Measurements from ENCODE around the gene CCDC74B. TPM values are rescaled to one million over a fixed set of nuclear protein-coding genes. Genes with fewer than 3 reads are reported as not detected.
"Not testable (repeated sequence)": the region's sequence is repeated elsewhere in the genome, so short reads cannot be mapped to it uniquely, and the experiment has no call there.

Gene CCDC74B
- total RNA-seq, 4 donors from 2014 or later, result 0.55 to 1.8 (median 1.4) TPM; not detected in 1

- Histone ChIP-seq H3K4me3 (no peak overlapping the region), H3K27ac (no peak overlapping the region), H3K4me1 (no peaks in the 10 kb centered on the region), H3K36me3 (peaks cover 0 to 42% (median 21%) of the 10 kb centered on the region in 4 donors), H3K27me3 (no peaks in the 10 kb centered on the region), H3K9me3 (no peaks in the 10 kb centered on the region)
- TF ChIP-seq POLR2AphosphoS5 (IDR thresholded peaks at IDR 0.05) (no peak), EP300 (IDR thresholded peaks at IDR 0.05; ENCODE audit: low read depth) (no peak), POLR2A (IDR thresholded peaks at IDR 0.05) (no peak)
- TF ChIP-seq, protein P1, sequence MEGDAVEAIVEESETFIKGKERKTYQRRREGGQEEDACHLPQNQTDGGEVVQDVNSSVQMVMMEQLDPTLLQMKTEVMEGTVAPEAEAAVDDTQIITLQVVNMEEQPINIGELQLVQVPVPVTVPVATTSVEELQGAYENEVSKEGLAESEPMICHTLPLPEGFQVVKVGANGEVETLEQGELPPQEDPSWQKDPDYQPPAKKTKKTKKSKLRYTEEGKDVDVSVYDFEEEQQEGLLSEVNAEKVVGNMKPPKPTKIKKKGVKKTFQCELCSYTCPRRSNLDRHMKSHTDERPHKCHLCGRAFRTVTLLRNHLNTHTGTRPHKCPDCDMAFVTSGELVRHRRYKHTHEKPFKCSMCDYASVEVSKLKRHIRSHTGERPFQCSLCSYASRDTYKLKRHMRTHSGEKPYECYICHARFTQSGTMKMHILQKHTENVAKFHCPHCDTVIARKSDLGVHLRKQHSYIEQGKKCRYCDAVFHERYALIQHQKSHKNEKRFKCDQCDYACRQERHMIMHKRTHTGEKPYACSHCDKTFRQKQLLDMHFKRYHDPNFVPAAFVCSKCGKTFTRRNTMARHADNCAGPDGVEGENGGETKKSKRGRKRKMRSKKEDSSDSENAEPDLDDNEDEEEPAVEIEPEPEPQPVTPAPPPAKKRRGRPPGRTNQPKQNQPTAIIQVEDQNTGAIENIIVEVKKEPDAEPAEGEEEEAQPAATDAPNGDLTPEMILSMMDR (IDR thresholded peaks at IDR 0.05), result no peak
- intact Hi-C loops (cut with DNase I; ENCODE audit: low total_unique reads), result no loop called here
- 91% methylated on average over 9 of the region's 9 CpGs; no CpG with 5 or more reads in 1 of the 2 donors for WGBS, 2 donors (ENCODE audit: low coverage in 1 of 2)
- in situ Hi-C loops (cut with MboI; ENCODE audit: low pct_ligation_motif_present in 1 of 4, low pct_unique_long_range_greater_than_20kb in 1 of 4, low sequenced_read_pairs in 3 of 4), result loop anchor here in 2 of 4 donors (25.0 kb wide), 1 partner anchor 174 kb away; the partner anchor contains the start of gene IMP4 (in 2 of the 2)
- DNase-seq, result no peak
Measured at GRCh38 chr2:130162968-130163367, 18.1 kb upstream of the CCDC74B start.

GRCh38 chr2:130162486-130162885 lies 17.6 kb upstream of the CCDC74B start:
- H3K27ac ChIP-seq; H3K4me1 ChIP-seq; intact Hi-C loops (cut with DNase I; ENCODE audit: low total_unique reads); H3K9me3 ChIP-seq; DNase-seq; H3K27me3 ChIP-seq; H3K4me3 ChIP-seq: not testable (repeated sequence)
- peaks cover 0 to 39% (median 19%) of the 10 kb centered on the region in 4 donors for H3K36me3 ChIP-seq
- in situ Hi-C loops (cut with MboI; ENCODE audit: low pct_ligation_motif_present in 1 of 4, low pct_unique_long_range_greater_than_20kb in 1 of 4, low sequenced_read_pairs in 3 of 4), result loop anchor here in 2 of 4 donors (25.0 kb wide), 1 partner anchor 175 kb away; the partner anchor contains the start of gene IMP4 (in 2 of the 2)
- 93% methylated on average over 7 of the region's 7 CpGs; no CpG with 5 or more reads in 1 of the 2 donors for WGBS, 2 donors (ENCODE audit: low coverage in 1 of 2)

DNA sequence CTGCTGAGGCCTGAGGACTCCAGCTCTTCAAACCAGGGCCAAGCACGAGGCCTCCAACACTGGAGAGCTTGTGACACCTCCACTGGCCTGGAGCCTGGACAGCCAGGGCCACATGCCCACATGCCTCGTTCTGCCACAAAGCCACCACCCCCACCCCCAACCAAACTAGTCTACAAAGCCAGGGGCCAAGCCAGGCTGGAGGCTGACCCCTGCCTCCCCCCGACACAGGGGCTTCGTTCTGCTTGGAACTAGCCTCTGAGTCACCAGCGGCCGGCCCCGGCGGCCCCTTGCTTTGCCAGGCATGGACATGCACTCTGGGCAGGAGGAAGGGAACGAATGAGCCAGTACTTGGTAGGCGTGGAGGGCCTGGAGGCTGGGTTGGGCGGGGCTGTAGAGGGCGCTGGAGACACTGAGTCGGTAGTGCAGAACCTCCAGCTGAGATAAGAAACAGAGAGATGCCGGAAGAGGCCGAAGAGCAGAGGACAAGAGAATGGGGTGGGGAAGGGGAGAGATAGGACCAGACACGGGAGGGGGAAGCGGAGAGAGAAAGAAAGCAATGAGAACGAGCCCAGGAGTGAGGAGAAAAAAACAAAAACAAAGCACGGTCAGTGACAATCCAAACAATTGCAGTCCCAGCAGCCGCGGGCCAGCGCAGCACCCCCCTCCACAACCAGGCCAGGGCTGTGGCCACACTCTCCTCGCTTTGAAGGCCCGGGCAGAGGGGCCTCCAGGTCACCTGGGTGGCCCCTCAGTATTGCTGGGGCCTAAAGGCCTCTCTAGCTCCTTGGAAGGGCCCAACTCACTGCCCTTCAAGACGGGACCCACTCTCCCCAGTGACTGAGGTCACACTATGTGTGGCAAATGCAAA lies 16.2 kb upstream of the CCDC74B start:
- peaks cover 0 to 30% (median 13%) of the 10 kb centered on the region in 4 donors for H3K36me3 ChIP-seq
- intact Hi-C loops (cut with DNase I; ENCODE audit: low total_unique reads); H3K27me3 ChIP-seq; H3K4me1 ChIP-seq; H3K9me3 ChIP-seq; H3K27ac ChIP-seq; H3K4me3 ChIP-seq; DNase-seq: not testable (repeated sequence)
- 81 to 84% methylated on average over 9 to 20 of the region's 25 CpGs for WGBS, 2 donors (ENCODE audit: low coverage in 1 of 2)
- in situ Hi-C loops (cut with MboI; ENCODE audit: low pct_ligation_motif_present in 1 of 4, low pct_unique_long_range_greater_than_20kb in 1 of 4, low sequenced_read_pairs in 3 of 4), result loop anchor here in 2 of 4 donors (25.0 kb wide), 1 partner anchor 176 kb away; the partner anchor contains the start of gene IMP4 (in 2 of the 2)

DNA sequence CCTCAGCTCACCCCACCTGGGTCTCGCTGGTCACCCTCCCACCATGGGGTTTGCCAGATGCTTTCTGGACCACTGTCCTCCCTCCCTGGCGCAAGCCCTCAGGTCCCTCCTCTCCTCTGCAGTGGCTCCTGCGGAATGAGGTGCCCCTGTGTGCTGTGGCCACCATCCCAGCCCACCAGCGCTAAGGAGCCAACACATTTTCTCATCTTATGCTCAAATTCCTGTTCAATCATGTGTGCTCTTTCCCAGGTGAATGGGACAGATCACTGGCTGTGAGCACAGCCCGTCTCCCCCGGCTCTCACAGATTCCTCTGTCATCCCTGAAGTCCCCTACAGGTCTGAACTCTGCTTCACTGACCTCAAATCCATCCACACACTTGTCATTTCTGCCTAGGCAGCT lies 15.2 kb upstream of the CCDC74B start:
- Histone ChIP-seq H3K4me1 (no peaks in the 10 kb centered on the region), H3K9me3 (no peaks in the 10 kb centered on the region), H3K36me3 (peaks cover 0 to 20% (median 9%) of the 10 kb centered on the region in 4 donors), H3K4me3 (no peak overlapping the region), H3K27me3 (no peaks in the 10 kb centered on the region), H3K27ac (no peak overlapping the region)
- in situ Hi-C loops (cut with MboI; ENCODE audit: low pct_ligation_motif_present in 1 of 4, low pct_unique_long_range_greater_than_20kb in 1 of 4, low sequenced_read_pairs in 3 of 4) (loop anchor here in 2 of 4 donors (25.0 kb wide), 1 partner anchor 177 kb away; the partner anchor contains the start of gene IMP4 (in 2 of the 2)), intact Hi-C loops (cut with DNase I; ENCODE audit: low total_unique reads) (no loop called here)
- DNase-seq, result no peak
- 94 to 100% methylated on average over 2 to 6 of the region's 6 CpGs for WGBS, 2 donors (ENCODE audit: low coverage in 1 of 2)
- TF ChIP-seq POLR2AphosphoS5 (IDR thresholded peaks at IDR 0.05) (no peak), EP300 (IDR thresholded peaks at IDR 0.05; ENCODE audit: low read depth) (no peak), POLR2A (IDR thresholded peaks at IDR 0.05) (no peak)
- TF ChIP-seq, protein P1 (IDR thresholded peaks at IDR 0.05), result no peak

- WGBS, 2 donors (ENCODE audit: low coverage in 1 of 2), result 96 to 100% methylated on average over 3 to 4 of the region's 4 CpGs
- H3K27me3 ChIP-seq; H3K27ac ChIP-seq; H3K4me1 ChIP-seq; DNase-seq; H3K4me3 ChIP-seq; H3K9me3 ChIP-seq; intact Hi-C loops (cut with DNase I; ENCODE audit: low total_unique reads): not testable (repeated sequence)
- in situ Hi-C loops (cut with MboI; ENCODE audit: low pct_ligation_motif_present in 1 of 4, low pct_unique_long_range_greater_than_20kb in 1 of 4, low sequenced_read_pairs in 3 of 4), result loop anchor here in 2 of 4 donors (25.0 kb wide), 1 partner anchor 178 kb away; the partner anchor contains the start of gene IMP4 (in 2 of the 2)
- peaks cover 0 to 15% (median 5%) of the 10 kb centered on the region in 4 donors for H3K36me3 ChIP-seq
Measured at GRCh38 chr2:130159376-130159775, 14.5 kb upstream of the CCDC74B start.

Data from transverse colon (tissue), 4 donors.